T-helper 1 cell treated with Interleukin-12 subunit alpha and Interleukin-12 subunit beta and Interleukin-4 antibody, amounts not matched to agents 30 μg/mL and 1 μg/mL, for 36 hours (primary cell): ENCODE measurements around the gene LARP4.
A peak's percentile ranks its signal among the peaks of the same experiment; 100 is the strongest.
"Not testable (repeated sequence)": the region's sequence is repeated elsewhere in the genome, so short reads cannot be mapped to it uniquely, and the experiment has no call there.

Experiments
- H3K27ac Mint-ChIP-seq: one replicate; pipeline ENCODE4 v1.8.0; 2021; ENCODE audit warnings: mild to moderate bottlenecking, mixed read lengths
- H3K27me3 Mint-ChIP-seq: one replicate; pipeline ENCODE4 v1.8.0; 2021; ENCODE audit warnings: low read depth, mixed read lengths
- H3K36me3 Mint-ChIP-seq: one replicate; pipeline ENCODE4 v1.8.0; 2021; ENCODE audit warnings: low read depth, mixed read lengths
- H3K4me1 Mint-ChIP-seq: one replicate; pipeline ENCODE4 v1.8.0; 2021; ENCODE audit warnings: low read depth, mixed read lengths
- H3K4me3 Mint-ChIP-seq: one replicate; pipeline ENCODE4 v1.8.0; 2021; ENCODE audit warnings: mild to moderate bottlenecking, moderate library complexity, mixed read lengths
- H3K9me3 Mint-ChIP-seq: one replicate; pipeline ENCODE4 v1.8.0; 2021; ENCODE audit warnings: mixed read lengths

LARP4 gene

DNA sequence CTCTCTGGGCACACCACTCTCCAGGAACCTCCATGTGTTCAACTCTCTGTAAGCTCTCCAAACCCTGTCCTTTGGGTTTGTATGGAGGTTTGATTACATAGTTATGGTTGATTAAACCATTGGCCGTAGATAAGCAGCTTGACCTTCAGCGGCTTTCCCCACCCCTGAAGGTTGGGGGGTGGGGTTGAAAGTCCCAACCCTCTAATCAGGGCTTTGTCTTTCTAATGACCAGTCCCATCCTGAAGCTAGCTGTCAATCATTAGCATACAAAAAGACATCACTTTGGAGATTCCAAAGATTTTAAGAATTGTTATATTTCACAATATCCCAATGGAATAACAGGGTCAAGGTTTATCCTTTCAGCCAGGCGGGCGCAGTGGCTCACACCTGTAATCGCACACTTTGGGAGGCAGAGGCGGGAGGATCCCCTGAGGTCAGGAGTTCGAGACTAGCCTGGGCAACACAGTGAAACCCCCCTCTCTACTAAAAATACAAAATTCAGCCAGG lies 12.7 kb upstream of the LARP4 start:
- Mint-ChIP-seq H3K27me3 (no peaks in the 10 kb centered on the region), H3K27ac (no peak overlapping the region), H3K4me3 (no peak overlapping the region), H3K4me1 (no peaks in the 10 kb centered on the region), H3K9me3 (no peaks in the 10 kb centered on the region), H3K36me3 (no peaks in the 10 kb centered on the region)

DNA sequence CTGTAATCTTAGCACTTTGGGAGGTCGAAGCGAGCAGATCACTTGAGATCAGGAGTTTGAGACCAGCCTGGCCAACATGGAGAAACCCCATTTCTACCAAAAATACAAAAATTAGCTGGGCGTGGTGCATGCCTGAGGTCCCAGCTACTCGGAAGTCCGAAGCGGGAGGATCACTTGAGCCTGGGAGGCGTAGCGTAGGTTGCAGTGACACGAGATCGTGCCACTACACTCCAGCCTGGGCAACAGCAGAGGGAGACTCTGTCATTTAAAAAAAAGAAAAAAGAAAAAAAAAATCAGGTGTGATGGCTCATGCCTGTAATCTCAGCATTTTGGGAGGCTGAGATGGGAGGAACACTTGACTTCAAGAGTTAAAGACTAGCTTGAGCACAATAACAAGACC lies 11.9 kb upstream of the LARP4 start:
- not testable (repeated sequence) for H3K4me3 Mint-ChIP-seq, H3K36me3 Mint-ChIP-seq, H3K9me3 Mint-ChIP-seq, H3K4me1 Mint-ChIP-seq, H3K27ac Mint-ChIP-seq, H3K27me3 Mint-ChIP-seq

DNA sequence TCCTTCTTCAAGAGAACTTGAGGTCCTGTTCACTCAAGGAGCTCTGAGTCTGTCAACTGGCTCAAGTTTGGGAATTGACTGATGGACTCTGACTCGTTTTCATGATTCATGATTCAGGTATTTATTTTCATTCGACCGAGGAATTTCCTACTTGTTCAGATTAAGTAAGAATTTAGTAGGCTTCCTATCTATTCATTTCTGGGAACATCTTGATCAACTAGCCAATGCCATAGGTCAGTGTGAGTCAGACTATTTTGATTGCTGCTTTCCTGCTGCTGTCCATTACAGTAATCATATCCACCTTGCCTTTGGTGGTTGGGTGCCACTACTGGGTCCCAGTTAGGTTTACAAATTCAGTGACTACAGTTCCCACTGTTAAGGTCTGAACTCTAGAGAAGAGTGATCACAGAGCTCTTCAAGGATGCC lies 10.4 kb upstream of the LARP4 start:
- H3K4me1 Mint-ChIP-seq = no peaks in the 10 kb centered on the region
- H3K4me3 Mint-ChIP-seq = no peak overlapping the region
- no peak overlapping the region for H3K27ac Mint-ChIP-seq
- H3K36me3 Mint-ChIP-seq = no peaks in the 10 kb centered on the region
- no peaks in the 10 kb centered on the region for H3K9me3 Mint-ChIP-seq
- H3K27me3 Mint-ChIP-seq = no peaks in the 10 kb centered on the region

DNA sequence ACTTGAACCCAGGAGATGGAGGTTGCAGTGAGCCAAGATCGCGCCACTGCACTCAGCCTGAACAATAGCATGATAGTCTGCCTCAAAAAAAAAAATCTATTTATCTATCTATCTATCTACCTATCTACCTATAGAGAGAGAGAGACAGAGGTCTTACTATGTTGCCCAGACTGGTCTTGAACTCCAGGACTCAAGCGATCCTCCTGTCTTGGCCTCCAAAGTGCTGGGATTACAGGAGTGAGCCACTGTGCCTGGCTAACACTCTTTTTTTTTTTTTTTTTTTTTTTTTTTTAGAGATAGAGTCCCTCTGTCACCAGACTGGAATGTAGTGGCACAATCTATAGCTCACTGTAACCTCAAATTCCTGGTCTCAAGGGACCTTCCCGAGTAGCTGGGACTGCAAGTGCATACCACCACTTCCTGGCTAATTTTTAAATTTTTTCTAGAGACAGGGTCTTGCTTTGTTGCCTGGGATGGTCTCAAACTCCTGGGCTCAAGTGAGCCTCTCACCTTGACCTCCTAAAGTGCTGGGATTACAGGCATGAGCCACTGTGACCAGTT lies 6.1 kb upstream of the LARP4 start:
- peaks cover 1% of the 10 kb centered on the region for H3K4me1 Mint-ChIP-seq
- H3K27me3 Mint-ChIP-seq = peaks cover 13% of the 10 kb centered on the region

DNA sequence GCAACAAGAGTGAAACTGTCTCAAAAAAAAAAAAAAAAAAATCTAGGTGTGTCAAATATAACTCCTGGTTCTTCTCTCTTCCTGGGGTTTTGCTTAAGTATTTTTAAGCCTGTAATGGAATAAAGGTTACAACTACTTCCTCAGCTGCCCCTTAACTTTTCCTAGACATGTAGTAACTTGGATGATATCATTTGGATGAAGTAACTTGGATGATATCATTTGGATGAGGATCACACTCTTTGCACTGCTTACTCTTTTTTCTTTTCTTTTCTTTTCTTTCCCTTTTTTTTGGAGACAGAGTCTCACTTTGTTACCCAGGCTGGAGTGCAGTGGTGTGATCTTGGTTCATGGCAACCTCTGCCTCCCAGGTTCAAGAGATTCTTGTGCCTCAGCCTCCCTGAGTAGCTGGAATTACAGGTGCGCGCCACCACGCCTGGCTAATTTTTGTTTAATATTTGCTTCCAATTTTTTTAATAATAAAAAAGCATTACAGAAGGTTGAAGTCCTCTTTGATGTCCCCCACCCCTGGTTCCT lies 3.5 kb upstream of the LARP4 start:
- H3K4me3 Mint-ChIP-seq = no peak overlapping the region
- peaks cover 13% of the 10 kb centered on the region for H3K4me1 Mint-ChIP-seq
- H3K27ac Mint-ChIP-seq = no peak overlapping the region
- no peaks in the 10 kb centered on the region for H3K9me3 Mint-ChIP-seq
- H3K27me3 Mint-ChIP-seq = peaks cover 13% of the 10 kb centered on the region
- H3K36me3 Mint-ChIP-seq = peaks cover 2% of the 10 kb centered on the region

More for the DNA sequence above, 6.1 kb upstream of the LARP4 start:
- Mint-ChIP-seq H3K27ac (no peak overlapping the region), H3K9me3 (no peaks in the 10 kb centered on the region), H3K4me3 (no peak overlapping the region), H3K36me3 (no peaks in the 10 kb centered on the region)

DNA sequence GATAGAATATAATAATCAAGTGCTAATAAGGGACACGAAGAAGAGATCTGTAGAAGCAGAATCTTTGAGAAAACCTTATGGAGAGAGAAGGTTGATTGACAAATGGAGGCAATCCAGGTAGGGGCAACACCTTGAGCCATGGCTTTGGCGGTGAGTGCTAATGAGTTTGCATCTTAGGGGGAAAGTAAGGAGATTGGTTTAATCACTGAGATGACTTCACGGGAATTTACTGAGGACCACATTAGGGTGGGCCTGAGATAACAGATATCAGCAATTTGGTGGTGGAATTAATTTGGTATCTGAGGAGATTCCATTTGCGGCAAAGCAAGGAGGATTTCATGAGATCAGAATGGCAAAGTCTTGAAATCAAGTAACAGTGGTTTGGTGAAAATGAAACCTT lies 1.8 kb upstream of the LARP4 start:
- Mint-ChIP-seq H3K4me1 (peaks cover 21% of the 10 kb centered on the region), H3K36me3 (peaks cover 2% of the 10 kb centered on the region), H3K9me3 (no peaks in the 10 kb centered on the region), H3K4me3 (peak overlapping the region; percentile 49), H3K27ac (no peak overlapping the region), H3K27me3 (peaks cover 13% of the 10 kb centered on the region)

DNA sequence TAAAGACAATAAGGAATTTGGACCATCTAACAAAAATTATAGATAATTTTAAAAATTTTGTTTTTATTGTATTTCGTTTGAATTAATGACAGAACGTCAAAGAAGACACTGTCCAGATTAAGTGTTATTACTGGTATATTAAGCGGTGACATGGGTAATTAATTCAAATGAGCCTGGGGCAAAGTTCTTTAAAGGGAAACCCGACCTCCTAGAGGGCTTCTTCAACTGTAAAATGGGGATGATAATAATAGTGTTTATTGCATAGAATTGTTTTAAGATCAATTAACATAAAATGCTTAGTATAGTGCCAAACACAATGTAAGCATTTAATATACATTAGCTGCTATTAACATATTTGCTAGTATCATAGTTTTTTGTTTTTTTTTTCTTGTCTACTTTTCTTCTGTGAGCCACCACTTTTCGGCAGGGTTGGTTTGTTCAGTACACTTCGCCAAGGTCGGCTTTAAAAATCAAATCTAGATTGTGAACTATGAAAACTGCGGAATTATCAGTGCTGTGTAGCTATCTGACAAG lies 514 bp upstream of the LARP4 start:
- Mint-ChIP-seq H3K9me3 (no peaks in the 10 kb centered on the region), H3K4me1 (peaks cover 21% of the 10 kb centered on the region), H3K27ac (peak overlapping the region; percentile 96), H3K4me3 (peak overlapping the region; percentile 99), H3K27me3 (peaks cover 13% of the 10 kb centered on the region), H3K36me3 (peaks cover 2% of the 10 kb centered on the region)

DNA sequence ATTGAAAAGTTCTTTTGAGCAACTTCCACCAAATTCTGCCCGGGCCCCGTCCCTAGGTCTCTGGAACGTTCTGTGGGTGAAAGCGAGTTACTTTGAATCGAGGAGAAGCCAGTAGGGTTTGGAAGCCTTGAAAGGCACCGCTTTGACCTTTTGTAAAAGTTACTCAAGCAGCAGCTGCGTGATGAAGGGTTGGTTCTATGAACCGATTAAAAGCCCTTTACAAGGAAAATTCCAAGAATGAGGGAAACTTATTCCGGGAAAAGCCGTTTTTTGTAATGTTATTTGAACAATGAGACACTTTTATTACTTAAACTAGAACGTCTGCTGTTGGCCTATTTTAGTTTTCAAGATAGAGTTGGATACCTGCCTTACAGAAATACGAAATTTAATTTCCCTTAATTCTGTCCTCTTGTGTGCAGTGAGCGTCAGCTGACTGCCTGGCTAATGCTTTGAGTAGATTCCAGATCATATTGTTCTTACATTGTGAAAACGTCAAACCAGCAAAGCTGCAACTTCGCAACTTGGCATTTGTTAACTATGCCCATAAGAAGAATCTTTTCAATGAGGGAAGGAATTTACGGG lies 906 bp downstream of the LARP4 start:
- Mint-ChIP-seq H3K4me3 (peak overlapping the region; percentile 99), H3K36me3 (peaks cover 2% of the 10 kb centered on the region), H3K4me1 (peaks cover 21% of the 10 kb centered on the region), H3K27ac (peak overlapping the region; percentile 96), H3K27me3 (peaks cover 8% of the 10 kb centered on the region), H3K9me3 (no peaks in the 10 kb centered on the region)

DNA sequence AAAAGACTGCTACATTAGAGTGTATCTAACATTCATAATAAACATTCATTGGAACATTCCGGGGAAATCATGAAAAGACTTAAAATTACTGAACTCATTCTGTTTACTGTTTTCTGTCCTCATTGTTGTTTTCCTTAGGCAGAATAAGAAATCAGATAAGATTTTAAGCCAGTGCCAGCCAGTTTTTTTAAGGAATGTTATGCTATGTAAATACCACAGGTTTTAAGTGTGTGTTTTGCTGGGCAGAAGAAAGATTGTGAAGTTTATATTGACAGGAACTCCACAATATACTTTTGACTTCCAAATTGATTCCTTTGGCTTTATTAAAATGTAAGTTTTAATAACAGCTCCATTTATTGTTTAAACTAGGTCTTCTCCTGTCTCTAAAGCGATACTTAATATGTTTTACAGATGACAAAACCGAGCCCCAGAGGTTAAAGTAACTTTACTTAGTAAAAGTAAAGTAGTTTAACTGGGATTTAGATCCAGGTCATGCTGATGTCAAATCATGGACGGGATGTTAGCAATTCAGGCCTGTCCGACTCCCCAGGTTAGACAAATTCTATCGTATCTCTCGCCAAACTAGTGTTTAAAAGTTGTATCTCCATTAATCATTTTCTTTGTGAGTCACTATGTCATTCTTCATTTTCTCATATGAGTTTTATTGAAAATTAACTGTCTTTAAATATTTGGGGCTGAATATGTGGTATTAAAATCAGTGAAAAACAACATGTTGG lies 1.7 kb downstream of the LARP4 start:
- Mint-ChIP-seq H3K4me3 (peak overlapping the region; percentile 99), H3K9me3 (no peaks in the 10 kb centered on the region), H3K36me3 (peaks cover 2% of the 10 kb centered on the region), H3K27ac (peak overlapping the region; percentile 0), H3K27me3 (peaks cover 3% of the 10 kb centered on the region), H3K4me1 (peaks cover 21% of the 10 kb centered on the region)

DNA sequence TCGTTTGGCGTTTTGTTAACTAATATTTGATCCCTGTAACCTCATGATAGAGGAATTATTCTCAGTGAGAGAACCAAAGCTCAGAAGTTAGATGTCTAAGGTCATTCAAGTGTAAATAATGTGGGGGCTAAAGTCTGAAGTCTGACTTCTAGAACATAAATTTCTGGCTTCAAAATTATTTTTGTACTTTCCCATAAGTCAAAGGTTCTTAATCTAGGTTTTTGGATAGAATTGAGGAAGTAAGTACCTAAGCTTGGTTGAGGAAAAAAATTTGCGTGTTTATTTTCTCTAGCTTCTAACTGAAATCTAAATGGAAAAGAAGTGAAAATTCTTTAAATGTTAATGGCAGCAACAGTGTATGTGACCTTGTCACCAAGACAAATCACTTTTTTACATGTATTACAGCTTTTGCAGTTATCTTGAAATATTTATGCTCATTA lies 2.3 kb downstream of the LARP4 start:
- peaks cover 5% of the 10 kb centered on the region for H3K36me3 Mint-ChIP-seq
- no peaks in the 10 kb centered on the region for H3K27me3 Mint-ChIP-seq
- H3K4me3 Mint-ChIP-seq = peak overlapping the region; percentile 99
- peaks cover 24% of the 10 kb centered on the region for H3K4me1 Mint-ChIP-seq
- H3K27ac Mint-ChIP-seq = no peak overlapping the region
- no peaks in the 10 kb centered on the region for H3K9me3 Mint-ChIP-seq

DNA sequence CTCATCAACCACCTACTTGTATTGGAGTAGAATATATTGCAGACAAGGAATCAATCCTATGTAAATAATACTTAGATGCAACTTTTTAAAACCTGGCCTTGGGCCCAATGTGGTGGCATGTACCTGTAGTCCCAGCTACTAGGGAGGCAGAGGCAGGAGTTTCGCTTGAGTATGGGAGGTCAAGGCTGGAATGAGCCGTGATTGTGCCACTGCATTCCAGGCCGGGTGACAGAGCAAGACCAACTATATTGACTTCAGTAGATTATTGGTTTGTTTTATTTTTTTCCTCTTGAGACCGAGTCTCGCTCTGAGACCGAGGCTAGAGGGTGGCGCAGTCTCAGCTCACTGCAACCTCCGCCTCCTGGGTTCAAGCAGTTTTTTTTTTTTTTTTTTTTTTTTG lies 3.6 kb downstream of the LARP4 start:
- H3K4me3 Mint-ChIP-seq = no peak overlapping the region

DNA sequence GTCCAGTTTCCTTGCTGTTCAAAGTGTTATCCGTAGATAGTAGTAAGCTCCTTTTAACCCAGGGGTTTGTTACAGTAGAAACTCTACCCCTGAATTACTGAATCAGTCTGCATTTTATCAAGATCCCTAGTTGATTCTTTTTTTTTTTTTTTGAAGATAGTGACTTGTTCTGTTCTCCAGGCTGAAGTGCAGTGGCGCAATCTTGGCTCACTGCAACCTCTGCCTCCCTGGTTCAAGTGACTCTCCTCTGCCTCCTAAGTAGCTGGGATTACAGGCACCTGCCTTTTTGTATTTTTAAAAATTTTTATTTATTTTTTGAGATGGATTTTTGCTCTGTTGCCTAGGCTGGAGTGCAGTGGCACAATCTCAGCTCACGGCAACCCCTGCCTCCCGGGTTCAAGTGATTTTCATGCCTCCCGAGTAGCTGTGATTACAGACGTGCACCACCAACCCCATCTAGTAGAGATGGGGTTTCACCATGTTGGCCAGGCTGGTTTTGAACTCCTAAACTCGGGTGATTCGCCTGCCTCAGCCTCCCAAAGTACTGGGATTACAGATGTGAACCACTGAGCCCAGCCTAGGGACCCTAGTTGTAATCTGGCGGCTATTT lies 10.5 kb downstream of the LARP4 start:
- H3K4me1 Mint-ChIP-seq = peaks cover 11% of the 10 kb centered on the region
- H3K27ac Mint-ChIP-seq = no peak overlapping the region
- H3K4me3 Mint-ChIP-seq = no peak overlapping the region
- peaks cover 9% of the 10 kb centered on the region for H3K36me3 Mint-ChIP-seq
- H3K9me3 Mint-ChIP-seq = no peaks in the 10 kb centered on the region
- no peaks in the 10 kb centered on the region for H3K27me3 Mint-ChIP-seq

More for the DNA sequence above, 3.6 kb downstream of the LARP4 start:
- Mint-ChIP-seq H3K9me3 (no peaks in the 10 kb centered on the region), H3K27me3 (no peaks in the 10 kb centered on the region), H3K4me1 (peaks cover 22% of the 10 kb centered on the region), H3K27ac (no peak overlapping the region), H3K36me3 (peaks cover 9% of the 10 kb centered on the region)

DNA sequence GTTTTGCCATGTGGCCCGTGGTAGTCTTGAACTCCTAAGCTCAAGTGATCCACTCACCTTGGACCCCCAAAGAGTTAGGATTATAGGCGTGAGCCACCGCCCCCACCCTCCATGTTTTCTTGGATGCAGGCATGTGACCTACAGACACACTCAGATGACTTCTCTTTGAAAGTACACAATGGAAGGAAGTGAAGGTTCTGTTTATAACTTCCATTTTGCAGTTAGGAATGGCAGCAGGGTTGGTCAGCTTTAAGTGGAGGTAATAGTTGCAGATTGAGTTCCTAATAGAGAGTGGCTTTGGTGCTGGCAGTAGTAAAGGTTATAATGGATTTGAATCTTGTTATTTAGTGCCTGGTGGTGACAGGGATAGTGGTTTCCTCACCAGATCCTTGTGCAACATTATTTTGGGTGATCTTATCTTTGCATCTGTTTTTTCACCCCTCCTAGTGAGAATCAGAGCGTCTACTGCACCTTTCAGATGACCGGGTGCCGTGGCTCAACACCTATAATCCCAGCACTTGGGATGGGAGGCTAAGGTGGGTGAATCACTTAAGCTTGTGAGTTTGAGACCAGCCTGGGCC lies 15.3 kb downstream of the LARP4 start:
- Mint-ChIP-seq H3K27me3 (no peaks in the 10 kb centered on the region), H3K27ac (peak overlapping the region; percentile 23), H3K9me3 (no peaks in the 10 kb centered on the region), H3K4me1 (peaks cover 10% of the 10 kb centered on the region), H3K4me3 (no peak overlapping the region), H3K36me3 (peaks cover 4% of the 10 kb centered on the region)
